Stimulated activated CD8-positive, alpha-beta memory T cell treated with anti-CD3 and anti-CD28 coated beads, Interleukin-4, amount 100 ng/mL, for 48 hours (primary cell): ENCODE measurements around the gene TDRD9.

Experiments
- DNase-seq: peaks from one replicate; pipeline ENCODE4 v3.0.0-alpha.2; 2020

TDRD9 gene

DNA sequence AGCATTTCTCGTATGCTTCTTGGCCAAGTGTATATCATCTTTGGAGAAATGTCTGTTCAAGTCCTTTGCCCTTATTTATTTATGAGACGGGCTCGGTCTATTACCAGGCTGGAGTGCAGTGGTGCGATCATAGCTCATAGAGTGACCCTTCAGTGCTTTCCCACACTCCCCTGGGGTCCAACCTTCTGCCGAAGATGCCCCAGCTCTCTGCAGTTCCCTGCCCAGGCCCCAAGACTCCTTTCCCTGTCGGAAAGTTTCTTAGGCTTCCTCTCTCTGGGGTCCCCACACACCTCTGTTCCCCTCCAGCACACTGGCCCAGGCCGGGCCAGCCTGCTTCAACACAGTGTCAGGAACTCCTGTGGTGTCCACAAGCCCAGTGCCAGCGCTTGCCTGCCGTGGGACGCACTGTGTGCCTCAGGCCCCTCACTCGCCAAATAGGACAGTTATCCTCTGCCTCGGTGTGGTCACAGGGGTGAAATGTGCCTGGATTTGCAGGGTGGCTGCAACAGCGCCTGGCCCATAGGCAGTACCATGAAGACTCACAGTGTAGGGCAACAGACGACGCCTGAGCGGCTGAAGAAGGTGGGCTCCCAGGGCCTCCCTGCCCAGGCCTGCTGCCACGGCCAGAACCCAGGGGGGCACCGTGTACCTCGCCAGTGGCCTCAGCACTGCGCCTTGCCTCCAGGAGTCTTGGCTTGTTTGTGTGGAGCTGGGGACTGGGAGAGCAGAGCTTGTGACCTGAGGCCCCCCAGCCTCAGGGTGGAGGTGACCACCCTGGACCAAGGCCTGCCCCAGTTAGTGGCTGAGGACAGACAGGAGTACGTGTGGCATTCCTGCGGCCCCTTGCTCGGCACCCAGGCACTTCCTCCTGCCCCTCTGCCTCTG is 152.4 kb downstream of the TDRD9 start:
- no peak for DNase-seq

DNA sequence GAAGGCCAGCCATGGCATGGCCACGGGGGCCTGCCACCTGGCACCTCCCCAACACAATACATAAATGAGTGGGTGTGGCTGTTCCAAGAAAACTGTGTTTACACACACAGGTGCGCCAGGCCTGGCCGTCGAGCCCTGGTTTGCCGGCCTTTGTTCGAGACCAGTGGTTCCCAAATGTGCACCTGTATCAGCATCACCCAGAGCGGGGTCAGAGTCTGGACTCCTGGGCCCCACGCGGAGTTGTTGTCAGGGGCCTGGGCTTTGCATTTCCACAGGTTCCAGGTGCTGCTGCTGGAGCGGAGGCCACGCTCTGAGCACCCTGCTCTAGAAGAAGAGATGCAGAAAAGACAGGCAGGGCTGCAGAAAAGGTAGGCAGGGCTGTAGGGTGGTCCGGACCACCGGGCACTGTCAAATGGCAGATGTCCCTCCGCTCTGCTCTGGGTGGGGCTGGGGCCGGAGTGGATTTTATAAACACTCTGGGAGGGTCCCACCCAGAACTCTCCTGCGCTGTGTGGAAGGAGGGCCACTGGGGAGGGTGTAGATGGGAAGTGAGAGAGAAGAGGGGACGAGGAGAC is 153.1 kb downstream of the TDRD9 start:
- no peak for DNase-seq

DNA sequence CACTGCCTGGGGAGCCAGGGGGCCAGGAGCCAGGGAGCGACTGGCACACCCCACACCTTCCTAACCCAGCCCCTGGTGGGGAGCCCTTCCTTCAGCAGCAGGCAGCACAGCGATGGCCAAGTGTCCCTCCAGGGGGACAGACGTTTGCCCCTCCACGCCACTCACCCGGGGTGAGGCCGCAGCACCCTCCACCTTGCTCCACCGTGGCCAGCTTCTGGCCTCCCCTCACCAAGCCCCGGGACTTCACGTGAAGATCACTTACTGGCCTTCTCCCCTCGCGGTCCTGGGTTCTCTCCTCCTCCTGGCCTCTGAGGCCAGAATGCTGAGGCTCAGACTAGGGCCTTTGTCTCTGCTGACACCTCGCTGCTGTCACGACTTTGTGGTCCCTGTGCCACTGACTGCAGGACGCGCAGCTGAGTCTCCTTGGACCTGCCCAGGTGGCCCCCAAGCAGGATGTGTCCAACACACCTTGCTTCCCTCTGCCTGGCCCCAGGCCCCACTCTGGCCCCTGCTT is 153.8 kb downstream of the TDRD9 start:
- no peak for DNase-seq

DNA sequence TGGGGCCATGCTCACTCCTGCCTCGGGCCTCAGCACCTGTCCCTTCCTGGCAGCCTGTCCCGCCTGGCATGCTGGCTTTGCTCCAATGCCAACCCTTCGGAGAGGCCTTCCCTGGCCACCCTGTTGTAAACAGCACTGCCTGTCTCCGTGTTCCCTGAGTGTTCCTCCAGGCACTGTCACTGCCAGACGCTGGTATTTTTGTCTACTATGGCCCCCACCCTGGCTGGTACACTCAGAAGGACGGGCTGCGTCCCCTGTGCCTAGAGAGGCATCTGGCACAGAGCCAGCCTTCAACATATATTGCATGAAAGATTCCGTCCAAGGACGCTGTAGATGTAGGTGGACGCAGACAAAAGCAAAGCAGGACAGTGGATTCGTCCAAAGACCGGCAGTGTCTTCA is 154.6 kb downstream of the TDRD9 start:
- DNase-seq, result no peak

DNA sequence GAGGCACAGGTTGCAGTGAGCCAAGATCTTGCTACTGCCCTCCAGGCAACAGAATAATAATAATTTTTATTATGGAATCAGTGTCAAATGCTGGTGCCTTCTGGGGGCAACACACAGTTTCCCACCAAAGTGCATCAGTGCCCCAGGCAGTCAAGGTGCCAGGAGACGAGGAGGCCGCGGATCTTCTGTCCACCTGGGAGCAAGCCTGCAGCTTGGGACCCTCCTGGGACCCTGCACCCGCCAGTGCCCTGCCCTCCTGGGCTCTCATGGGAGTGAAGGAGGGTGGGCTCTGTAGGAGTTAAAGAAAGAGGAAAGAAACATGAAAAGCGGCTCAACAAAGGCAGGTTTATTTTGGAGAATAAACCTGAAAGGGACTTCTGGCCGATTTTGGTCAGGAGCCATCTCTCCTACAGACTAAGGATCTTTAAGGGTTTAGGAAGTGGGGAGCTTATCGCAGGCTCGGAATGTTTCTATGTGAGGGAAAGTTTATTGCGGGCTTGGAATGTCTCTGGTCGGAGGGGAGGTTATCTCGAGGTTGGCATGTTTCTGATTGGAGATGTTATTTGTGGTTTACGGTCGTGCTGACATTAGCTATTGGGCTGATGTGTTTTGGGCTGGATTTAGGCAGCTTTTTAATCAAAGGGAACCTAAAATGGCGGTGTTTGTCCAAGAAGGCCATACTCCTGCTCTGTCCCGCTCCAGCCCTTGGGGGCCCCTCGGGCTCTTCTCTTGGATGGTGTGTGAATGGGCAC is 156.2 kb downstream of the TDRD9 start:
- DNase-seq, result peak; percentile 14

DNA sequence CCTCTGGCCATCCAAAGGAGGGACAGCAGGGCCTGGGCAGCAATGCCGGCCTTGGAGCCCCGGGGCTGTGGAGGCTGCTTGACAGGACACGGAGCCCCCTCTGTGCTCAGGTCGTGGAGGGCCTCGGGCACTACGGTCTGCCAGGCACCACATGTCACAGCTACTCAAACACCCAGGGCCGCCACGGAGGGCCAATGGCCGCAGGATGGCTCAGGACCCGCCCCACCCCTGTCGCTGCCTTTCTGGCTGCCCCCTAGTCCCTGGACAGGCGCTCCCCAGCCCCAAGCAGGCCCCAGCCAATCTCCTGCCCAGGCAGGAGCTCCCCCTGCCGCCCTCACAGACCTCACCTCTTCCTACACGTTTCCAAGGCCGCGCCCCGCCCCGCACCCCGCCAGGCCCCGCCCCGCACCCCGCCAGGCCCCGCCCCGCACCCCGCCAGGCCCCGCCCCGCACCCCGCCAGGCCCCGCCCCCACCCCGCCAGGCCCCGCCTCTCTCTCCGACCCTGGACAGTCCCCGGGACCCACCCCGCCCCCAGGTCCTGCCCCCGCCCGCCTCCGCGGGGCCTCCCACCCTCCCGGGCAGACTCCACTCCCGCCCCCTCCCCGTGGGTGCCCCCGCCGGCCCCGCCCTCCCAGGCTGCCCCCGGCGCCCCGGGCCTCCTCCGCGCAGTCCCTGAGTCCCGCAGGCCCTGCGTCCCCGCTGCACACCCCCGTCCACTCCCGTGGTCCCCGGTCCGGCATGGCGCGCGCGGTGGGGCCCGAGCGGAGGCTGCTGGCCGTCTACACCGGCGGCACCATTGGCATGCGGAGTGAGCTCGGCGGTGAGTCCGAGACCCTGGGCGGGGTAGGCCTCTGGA is 157.0 kb downstream of the TDRD9 start, which contains the start of gene ASPG:
Gene ASPG (plus strand): TSS at position 669 of the 857 bp plus-strand sequence. CDS start 71 bp downstream, at position 740.
- DNase-seq, result peak; percentile 35

GRCh38 chr14:104085889-104086201 is 157.6 kb downstream of the TDRD9 start:
- no peak for DNase-seq

- DNase-seq, result no peak
These were observed 158.0 kb downstream of the TDRD9 start for GRCh38 chr14:104086210-104086660.

DNA sequence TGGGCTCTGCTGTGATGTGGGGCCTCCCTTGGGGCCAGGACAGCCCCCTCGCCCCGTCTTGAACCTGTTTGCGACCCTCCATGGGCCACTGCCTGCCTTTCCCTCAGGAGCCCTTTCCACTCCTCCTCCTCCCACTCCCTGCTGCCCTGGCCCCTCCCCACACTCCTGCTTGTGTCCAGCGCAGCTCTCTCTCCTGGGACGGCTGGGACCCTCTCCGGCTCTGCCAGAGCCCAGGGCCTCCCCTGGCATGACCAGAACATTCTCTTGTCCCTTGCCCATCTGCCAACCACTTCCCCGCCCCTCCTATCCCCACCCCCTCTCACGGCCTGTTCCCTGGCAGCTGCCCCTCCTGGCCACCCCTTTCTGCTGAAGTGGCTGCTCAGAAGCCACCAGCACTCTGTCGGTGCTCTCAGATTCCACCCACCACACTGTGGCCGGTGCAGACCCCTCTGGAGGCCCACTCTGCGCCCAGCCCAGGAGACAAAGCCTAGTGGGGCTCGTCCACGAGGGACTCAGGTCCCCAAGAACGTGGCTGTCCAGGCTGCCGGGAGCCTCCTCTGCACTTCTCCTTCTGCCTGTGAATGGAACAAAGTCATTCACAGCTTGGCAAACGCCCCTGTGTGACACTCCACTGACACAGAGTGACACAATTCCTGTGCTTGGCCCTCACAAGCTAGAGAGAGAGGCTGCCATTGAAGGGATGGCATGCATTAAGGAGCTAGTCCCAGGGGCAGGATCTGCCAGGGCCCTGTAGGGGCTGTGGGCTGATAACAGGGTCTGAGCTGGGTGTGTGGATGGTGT is 158.6 kb downstream of the TDRD9 start:
- no peak for DNase-seq

GRCh38 chr14:104087505-104087904 is 159.2 kb downstream of the TDRD9 start:
- DNase-seq, result no peak

GRCh38 chr14:104087981-104088850 is 160.0 kb downstream of the TDRD9 start:
- DNase-seq, result no peak

DNA sequence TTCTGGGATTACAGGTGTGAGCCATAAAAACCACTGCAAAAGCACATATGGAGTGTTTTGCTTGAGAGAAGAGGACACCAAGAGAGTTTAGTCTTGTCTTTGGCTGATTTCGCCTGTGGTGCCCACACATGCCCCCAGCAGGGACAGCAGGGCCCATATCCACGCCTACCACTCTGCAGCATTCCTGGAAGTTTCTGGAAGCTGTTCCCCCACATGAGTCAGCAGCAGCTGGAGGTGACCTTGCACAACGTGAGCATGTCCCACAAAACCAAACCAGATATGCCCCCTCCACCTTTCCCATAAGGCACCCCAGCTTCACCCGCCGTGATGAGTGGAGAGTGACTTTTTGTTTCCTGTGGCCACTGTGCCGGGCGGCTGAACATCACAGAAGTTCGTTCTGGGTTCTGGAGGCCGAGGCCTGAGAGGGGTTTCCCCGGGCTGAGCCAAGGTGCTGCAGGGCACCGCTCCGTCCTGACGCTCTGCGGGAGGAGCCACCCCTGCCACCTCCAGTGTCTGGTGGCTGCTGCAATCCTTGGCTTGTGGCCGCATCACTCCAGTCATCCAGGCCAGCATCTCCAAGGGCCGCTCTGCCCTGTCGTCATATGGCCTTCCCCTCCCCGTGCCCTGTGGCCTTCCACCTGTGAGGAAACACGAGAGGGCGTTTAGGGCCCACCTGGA is 162.0 kb downstream of the TDRD9 start:
- no peak for DNase-seq

GRCh38 chr14:104091061-104091926 is 163.0 kb downstream of the TDRD9 start:
- DNase-seq, result no peak

DNA sequence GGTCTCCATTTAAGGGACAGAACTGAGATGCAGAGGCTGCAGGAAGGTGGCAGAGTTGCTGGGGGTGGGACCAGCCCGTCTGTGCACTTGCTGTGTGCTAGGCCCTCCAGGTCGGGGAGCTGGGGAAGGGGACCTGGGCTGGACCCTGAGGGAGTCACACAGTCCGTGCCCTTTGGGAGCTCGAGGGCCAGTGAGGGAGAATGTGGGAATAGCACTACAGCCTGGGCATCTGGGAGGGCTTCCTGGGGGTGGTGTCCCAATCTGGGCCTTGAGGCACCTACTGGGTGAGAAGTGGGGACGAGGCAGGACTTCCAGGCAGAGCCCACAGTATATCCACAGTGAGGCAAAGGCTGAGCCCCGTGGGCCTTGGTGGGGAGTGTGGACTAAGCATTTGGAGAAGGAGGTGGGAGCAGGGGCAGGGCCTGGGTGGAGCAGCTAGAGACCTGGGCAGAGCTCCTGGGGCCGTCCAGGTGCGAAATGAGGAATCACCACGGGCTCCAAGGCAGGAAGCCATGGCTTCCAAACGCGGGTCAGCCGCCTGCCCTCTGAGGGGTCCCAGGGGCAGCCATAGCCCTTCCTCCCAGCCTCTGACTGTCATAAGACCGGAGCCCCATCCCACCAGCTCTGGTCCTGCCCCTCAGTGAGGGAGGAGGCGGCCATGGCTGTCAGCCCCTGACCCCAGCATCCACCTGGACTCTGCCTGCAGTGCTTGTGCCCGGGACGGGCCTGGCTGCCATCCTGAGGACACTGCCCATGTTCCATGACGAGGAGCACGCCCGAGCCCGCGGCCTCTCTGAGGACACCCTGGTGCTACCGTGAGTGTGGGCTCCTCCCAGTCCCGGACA is 163.9 kb downstream of the TDRD9 start:
- DNase-seq, result no peak

DNA sequence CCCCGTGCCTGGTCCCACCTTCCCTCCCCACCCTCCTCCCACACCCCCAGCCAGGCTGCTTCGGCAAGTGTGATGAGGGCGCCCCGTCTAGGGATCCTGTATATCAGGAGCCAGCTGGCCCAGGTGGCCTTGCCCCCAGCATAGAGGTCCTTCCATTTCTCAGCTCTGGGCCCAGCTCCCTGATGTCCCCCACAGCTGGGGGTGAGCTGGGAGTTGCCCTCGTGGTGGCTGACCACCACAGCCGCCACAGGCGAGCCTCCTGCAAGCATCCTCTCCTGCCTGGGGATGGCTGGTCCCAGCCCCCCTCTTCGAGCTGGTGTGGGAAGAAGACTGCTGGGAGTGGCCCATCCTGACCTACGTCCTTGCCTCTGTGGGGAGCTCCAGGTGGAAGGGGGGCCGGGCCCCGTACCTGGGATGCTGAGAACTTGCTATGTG is 164.7 kb downstream of the TDRD9 start:
- no peak for DNase-seq

DNA sequence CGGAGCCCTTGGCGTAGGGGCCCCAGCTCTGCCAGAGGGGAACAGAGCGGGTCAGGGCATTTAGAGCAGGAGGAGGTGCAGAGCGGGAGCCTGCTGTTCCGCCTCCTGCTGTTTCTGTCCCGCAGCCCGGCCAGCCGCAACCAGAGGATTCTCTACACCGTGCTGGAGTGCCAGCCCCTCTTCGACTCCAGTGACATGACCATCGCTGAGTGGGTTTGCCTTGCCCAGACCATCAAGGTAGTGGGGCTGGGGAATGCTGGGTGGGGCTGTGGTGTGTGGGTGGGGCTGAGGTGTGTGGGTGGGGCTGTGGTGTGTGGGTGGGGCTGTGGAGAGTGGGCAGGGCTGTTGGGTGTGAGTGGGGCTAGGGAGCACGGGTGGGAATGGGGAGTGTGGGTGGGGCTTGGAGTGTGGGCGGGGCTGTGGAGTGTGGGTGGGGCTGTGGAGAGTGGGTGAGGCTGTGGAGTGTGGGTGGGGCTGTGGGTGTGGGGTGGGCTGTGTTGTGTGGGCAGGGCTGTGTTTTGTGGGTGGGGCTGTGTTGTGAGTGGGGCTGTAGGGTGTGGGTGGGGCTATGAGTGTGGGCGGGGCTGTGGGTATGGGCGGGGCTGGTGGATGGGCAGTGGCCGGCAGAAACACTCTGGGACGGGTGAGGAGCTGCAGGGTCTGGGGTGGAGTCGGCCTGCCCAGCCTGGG is 165.3 kb downstream of the TDRD9 start:
- no peak for DNase-seq

DNA sequence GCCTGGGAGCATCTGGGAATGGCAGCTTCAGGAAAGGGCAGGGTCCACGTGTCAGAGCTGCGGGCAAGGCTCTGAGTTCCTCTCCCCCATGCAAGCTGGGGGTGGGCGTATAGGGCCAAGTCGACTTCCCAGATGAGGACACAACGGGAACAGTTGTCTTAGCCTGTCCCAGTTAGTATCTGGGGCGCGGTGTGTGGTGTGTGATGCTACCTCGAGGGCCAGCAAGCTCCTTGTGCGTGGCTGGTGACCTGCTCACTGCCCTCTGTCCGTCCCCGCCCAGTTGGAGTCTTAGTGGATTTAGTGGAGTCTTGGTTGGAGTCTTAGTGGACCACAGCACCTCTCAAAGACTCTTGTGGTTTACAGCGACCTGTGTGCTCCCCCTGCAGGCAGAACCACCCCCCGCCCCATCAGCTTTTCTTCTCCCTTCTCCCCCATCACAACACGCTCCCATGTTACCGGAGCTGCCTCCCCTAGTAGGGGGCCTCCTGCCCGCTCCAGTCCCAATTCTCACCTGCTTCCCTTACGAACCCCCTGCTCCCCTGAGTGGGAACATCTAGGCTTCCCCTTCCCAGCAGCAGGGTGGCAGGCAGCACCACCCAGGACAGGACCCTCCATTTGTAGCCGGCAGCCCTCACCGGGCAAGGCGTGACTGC is 165.9 kb downstream of the TDRD9 start:
- DNase-seq, result no peak
